Cardiac muscle cell (in vitro differentiated cells and primary cell): Measurements from ENCODE around the gene ATP8B4. TPM values are rescaled to one million over a fixed set of nuclear protein-coding genes. Genes with fewer than 3 reads are reported as not detected.
A peak's percentile ranks its signal among the peaks of the same experiment; 100 is the strongest.

Experiments used
- DNase-seq, 2 donors: peaks; one replicate each; pipeline versions ENCODE4 v3.0.0 to v3.0.0-alpha.2; 2010 to 2017; ENCODE audit warnings: low read depth in 1 of 2, low spot score in 1 of 2
- H3K27ac ChIP-seq: fragments of 200-600 bp; sonication (generic); 2 replicates; pipeline ENCODE4 v1.5.1; 2016
- H3K27me3 ChIP-seq: fragments of 200-600 bp; sonication (generic); 2 replicates; pipeline ENCODE4 v1.6.0; 2016; ENCODE audit warnings: control low read depth
- H3K36me3 ChIP-seq: fragments of 200-600 bp; sonication (generic); 2 replicates; pipeline ENCODE4 v1.5.1; 2016; ENCODE audit warnings: control low read depth
- H3K4me1 ChIP-seq: fragments of 200-600 bp; sonication (generic); 2 replicates; pipeline ENCODE4 v1.8.1; 2017; ENCODE audit warnings: low read depth, mild to moderate bottlenecking, mixed run types
- H3K4me3 ChIP-seq: fragments of 200-600 bp; sonication (generic); 2 replicates; pipeline ENCODE4 v1.5.1; 2016; ENCODE audit warnings: mild to moderate bottlenecking
- H3K9me3 ChIP-seq: fragments of 200-600 bp; sonication (generic); 2 replicates; pipeline ENCODE4 v1.5.1; 2017; ENCODE audit warnings: low read depth, mild to moderate bottlenecking, control low read depth
- polyA plus RNA-seq: library from polyadenylated mRNA; unstranded; fragments of >200 nt; fragmentation: Nextera tagmentation; extraction: Ambion mirVana; gene quantifications from 2 replicates; pipeline ENCODE4 v1.2.1, GENCODE V29; 2016
- total RNA-seq: library from RNA; depleted of rRNA; stranded (reverse); fragments of >200 nt; gene quantifications from 2 replicates; pipeline ENCODE4 v1.2.3, GENCODE V29; 2016
- TF ChIP-seq, protein P1 (sequence below): IDR thresholded peaks from 2 replicates; pipeline ENCODE4 v1.5.1; 2012; ENCODE audit warnings: low read depth, mild to moderate bottlenecking, low read length

The ATP8B4 gene
- total and polyA plus RNA-seq, 2 experiments from 2014 or later, result 0.09 to 0.12 TPM

DNA sequence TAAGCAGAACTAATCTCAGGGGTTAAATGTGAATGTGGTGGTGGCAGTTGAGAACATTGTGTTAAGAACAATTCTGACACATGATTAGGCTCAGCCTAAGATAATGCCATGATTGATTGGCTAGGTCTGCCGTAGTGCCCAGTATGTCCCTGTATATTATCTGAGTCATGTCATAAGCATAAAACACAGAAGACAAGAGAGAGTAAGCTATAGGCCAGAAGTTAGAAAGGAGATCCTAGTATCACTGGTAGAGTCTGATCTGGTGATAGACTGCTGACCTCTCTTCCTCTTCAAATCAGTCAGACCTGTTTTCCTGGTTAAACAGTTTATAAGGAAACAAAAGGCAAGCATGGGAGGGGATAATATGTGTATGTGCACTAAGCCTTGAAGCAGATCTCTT is 30.1 kb upstream of the ATP8B4 start:
- H3K9me3 ChIP-seq, result no peaks in the 10 kb centered on the region
- H3K27me3 ChIP-seq, result no peaks in the 10 kb centered on the region
- TF ChIP-seq, protein P1, sequence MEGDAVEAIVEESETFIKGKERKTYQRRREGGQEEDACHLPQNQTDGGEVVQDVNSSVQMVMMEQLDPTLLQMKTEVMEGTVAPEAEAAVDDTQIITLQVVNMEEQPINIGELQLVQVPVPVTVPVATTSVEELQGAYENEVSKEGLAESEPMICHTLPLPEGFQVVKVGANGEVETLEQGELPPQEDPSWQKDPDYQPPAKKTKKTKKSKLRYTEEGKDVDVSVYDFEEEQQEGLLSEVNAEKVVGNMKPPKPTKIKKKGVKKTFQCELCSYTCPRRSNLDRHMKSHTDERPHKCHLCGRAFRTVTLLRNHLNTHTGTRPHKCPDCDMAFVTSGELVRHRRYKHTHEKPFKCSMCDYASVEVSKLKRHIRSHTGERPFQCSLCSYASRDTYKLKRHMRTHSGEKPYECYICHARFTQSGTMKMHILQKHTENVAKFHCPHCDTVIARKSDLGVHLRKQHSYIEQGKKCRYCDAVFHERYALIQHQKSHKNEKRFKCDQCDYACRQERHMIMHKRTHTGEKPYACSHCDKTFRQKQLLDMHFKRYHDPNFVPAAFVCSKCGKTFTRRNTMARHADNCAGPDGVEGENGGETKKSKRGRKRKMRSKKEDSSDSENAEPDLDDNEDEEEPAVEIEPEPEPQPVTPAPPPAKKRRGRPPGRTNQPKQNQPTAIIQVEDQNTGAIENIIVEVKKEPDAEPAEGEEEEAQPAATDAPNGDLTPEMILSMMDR, result no peak
- no peak for DNase-seq
- H3K4me1 ChIP-seq, result no peaks in the 10 kb centered on the region
- no peak overlapping the region for H3K4me3 ChIP-seq
- H3K27ac ChIP-seq, result no peak overlapping the region
- H3K36me3 ChIP-seq, result no peaks in the 10 kb centered on the region

DNA sequence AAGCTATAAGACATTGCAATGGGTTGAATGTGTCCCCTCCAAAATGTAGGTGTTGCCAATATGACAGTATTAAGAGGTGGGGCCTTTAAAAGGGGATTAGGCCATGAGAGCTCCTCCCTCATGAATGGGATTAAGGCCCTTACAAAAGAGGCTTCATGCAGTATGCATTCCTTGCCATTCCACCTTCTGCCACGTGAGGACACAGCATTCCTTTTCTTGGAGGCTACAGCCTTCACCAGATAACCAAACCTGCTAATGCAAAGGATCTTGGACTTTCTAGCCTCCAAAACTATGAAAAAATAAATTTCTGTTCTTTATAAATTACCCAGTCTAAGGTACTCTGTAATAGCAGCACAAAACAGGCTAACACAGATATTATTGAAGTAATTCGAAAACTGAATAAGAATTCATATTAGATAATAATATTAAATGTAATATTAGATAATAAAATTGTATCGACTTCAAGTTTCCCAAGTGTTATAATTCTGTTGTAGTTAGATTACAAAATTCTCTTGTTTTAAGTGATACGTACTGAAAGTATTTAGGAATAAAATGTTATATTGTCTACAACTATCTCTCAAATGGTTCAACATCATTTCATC is 29.4 kb upstream of the ATP8B4 start:
- TF ChIP-seq, protein P1, result peak; percentile 79
- H3K4me3 ChIP-seq, result no peak overlapping the region
- no peaks in the 10 kb centered on the region for H3K27me3 ChIP-seq
- peak; percentile 48 to 87 for DNase-seq
- H3K4me1 ChIP-seq, result no peaks in the 10 kb centered on the region
- no peaks in the 10 kb centered on the region for H3K36me3 ChIP-seq
- H3K9me3 ChIP-seq, result no peaks in the 10 kb centered on the region
- H3K27ac ChIP-seq, result no peak overlapping the region

DNA sequence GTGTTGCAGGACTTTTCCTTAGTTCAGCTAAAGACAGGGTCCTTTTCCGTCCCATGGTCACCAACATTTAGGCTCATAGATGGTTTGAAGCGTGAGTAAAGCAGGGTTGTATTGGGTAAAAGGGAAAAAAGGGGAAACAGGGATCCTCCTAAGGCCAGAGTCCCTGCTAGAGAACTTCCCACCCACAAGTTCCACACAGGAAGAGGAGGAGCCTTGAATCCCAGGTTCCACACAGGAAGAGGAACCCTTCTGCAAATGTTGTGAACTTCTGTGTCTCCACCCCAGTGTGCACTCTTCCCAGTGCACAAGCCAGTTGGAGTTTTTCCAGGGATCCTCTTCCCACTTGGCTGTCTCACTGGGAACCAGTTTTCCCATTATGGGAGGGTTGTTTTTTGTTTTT is 27.6 kb upstream of the ATP8B4 start:
- Histone ChIP-seq H3K27me3 (no peaks in the 10 kb centered on the region), H3K4me3 (no peak overlapping the region), H3K9me3 (no peaks in the 10 kb centered on the region), H3K36me3 (no peaks in the 10 kb centered on the region), H3K4me1 (no peaks in the 10 kb centered on the region), H3K27ac (no peak overlapping the region)
- TF ChIP-seq, protein P1, result no peak
- DNase-seq, result no peak

DNA sequence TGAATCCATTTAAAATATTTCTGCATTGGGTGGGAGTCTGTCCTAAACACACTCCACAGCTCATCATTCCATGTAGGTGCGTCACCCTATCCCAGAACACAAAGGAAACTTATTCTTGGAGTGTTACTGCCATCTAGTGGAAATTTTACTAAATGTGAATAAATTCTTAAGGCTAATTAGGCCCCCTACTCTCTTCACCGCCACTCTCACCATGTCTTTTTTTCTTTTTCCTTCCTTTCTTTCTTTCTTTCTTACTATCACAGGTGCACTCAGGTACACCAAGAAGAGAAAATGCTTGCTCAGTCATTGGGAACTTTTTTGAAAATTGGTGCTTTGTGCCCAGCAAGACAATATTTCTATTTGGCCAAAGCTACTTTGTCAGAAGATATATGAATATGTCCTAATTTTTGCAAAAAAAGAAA is 26.4 kb upstream of the ATP8B4 start:
- H3K9me3 ChIP-seq, result no peaks in the 10 kb centered on the region
- H3K27ac ChIP-seq, result no peak overlapping the region
- no peaks in the 10 kb centered on the region for H3K36me3 ChIP-seq
- peak; percentile 79 to 91 for DNase-seq
- no peaks in the 10 kb centered on the region for H3K4me1 ChIP-seq
- TF ChIP-seq, protein P1, result peak; percentile 25
- no peak overlapping the region for H3K4me3 ChIP-seq
- no peaks in the 10 kb centered on the region for H3K27me3 ChIP-seq

DNA sequence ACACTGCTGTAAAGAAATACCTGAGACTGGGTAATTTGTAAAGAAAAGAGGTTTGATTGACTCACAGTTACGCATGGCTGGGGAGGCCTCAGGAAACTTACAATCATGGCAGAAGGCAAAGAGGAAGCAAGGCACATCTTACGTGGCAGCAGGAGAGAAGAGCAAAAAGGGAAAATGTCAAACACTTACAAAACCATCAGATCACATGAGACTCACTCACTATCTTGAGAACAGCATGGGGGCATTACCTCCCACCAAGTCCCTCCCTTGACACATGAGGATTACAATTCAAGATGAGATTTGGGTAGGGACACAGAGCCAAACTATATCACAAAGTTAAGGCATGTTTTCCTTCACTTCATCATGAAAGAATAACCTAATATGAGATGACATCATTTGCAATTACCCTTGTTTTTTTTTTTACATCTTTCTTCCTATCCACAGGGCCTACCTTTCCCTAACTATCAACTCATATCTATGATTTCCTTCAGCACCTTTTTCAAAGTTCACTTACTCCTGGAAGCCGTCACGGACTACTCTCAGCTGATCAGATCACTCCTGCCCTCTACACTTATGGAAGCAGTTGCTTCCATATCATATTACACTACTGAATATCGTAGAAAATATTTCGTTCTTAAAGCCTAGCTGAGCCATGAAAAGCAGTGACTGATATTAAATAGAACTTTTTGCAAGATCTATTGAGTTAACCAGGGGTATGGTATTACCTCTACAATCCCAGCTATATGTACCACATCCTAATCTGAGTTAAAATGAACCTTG is 25.5 kb upstream of the ATP8B4 start:
- Histone ChIP-seq H3K36me3 (no peaks in the 10 kb centered on the region), H3K4me1 (no peaks in the 10 kb centered on the region), H3K27me3 (no peaks in the 10 kb centered on the region), H3K9me3 (no peaks in the 10 kb centered on the region), H3K4me3 (no peak overlapping the region), H3K27ac (no peak overlapping the region)
- no peak for DNase-seq
- TF ChIP-seq, protein P1, result no peak
